ENCODE measurements around the gene HMHB1. TPM values are rescaled to one million over a fixed set of nuclear protein-coding genes. Genes with fewer than 3 reads are reported as not detected.
A peak's percentile ranks its signal among the peaks of the same experiment; 100 is the strongest.

The HMHB1 gene
- total and polyA plus RNA-seq, 8 donors: not detected

- Histone ChIP-seq H3K27me3 (no peaks in the 10 kb centered on the region), H3K36me3 (no peaks in the 10 kb centered on the region), H3K9me3 (no peaks in the 10 kb centered on the region), H3K4me3 (no peak overlapping the region), H3K4me1 (no peaks in the 10 kb centered on the region), H3K27ac (no peak overlapping the region)
- FAIRE-seq (no peak), DNase-seq (no peak), ATAC-seq (no peak)
- TF ChIP-seq CTCF (IDR thresholded peaks at IDR 0.05): no peak
- intact Hi-C loops (cut with DNase I): loop anchor here in 1 of 3 donors (10.0 kb wide), 1 partner anchor 895 kb away; no protein-coding TSS in a partner anchor
Observed at GRCh38 chr5:143819716-143820115, 7.8 kb downstream of the HMHB1 start.

- H3K4me1 ChIP-seq: no peaks in the 10 kb centered on the region
- H3K27me3 ChIP-seq: no peaks in the 10 kb centered on the region
- TF ChIP-seq CTCF (IDR thresholded peaks at IDR 0.05): no peak
- DNase-seq: no peak
- WGBS, 2 donors: 70 to 86% methylated on average over 2 of the region's 2 CpGs
- H3K36me3 ChIP-seq: no peaks in the 10 kb centered on the region
- no peaks in the 10 kb centered on the region for H3K9me3 ChIP-seq
- intact Hi-C loops (cut with DNase I): loop anchor here in 1 of 3 donors (10.0 kb wide), 1 partner anchor 896 kb away; no protein-coding TSS in a partner anchor
- H3K4me3 ChIP-seq: no peak overlapping the region
- no peak for ATAC-seq
- FAIRE-seq: no peak
- no peak overlapping the region for H3K27ac ChIP-seq
Observed at GRCh38 chr5:143820451-143820850, 8.5 kb downstream of the HMHB1 start.

DNA sequence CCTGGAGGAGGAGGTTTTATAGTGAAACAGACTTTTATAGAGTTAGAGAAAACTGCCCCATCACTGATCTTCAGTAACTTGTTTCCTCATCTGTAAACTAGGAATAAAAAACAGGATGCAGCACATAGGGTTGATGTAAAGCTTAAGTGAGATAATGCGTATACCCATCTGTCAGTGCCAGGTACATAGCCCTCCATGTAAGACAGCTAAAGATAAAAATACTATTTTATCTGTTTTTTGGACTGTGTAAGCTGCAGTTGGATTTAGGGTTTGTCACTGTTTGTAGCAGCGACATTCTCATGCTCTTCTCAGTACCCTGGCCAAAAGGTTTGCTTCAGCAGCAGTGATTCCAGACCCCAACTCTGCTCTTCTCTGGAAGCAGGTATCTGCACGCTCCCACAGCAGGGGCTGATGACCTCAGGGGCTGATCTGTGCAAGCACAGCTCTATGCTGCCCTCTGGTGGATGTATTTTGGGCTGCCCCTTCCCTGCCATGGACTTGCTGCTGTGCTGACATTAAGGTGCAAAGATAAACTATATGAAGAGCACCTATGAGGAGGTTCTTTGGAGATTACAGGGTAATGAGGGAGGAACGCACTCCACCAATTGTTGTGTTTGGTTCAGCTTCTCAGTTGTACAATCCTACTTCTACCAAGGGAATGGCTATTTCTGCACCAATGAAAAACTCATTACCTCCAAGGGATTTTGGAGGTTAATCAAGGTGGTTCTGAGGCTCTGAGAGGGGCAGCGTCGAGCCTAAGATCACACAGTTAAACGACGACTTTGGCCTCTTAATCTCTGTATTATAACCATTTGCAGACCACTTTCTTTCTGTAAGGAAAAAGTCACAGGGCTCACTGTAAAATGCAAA lies 13.1 kb downstream of the HMHB1 start:
- H3K4me1 ChIP-seq: no peaks in the 10 kb centered on the region
- intact Hi-C loops (cut with DNase I): loop anchor here in 1 of 3 donors (10.0 kb wide), 1 partner anchor 900 kb away; no protein-coding TSS in a partner anchor
- H3K36me3 ChIP-seq: no peaks in the 10 kb centered on the region
- no peaks in the 10 kb centered on the region for H3K27me3 ChIP-seq
- no peak overlapping the region for H3K4me3 ChIP-seq
- FAIRE-seq (no peak), ATAC-seq (peak; percentile 93 to 99 (median 98)), DNase-seq (peak; percentile 63 to 91 (median 84))
- H3K9me3 ChIP-seq: no peaks in the 10 kb centered on the region
- no peak overlapping the region for H3K27ac ChIP-seq
- 15 to 19% methylated on average over 8 of the region's 8 CpGs for WGBS, 2 donors
- TF ChIP-seq CTCF (IDR thresholded peaks at IDR 0.05): peak; percentile 89 to 94 (median 94)

- TF ChIP-seq CTCF (IDR thresholded peaks at IDR 0.05): no peak
- intact Hi-C loops (cut with DNase I): loop anchor here in 1 of 3 donors (10.0 kb wide), 1 partner anchor 902 kb away; no protein-coding TSS in a partner anchor
- no peaks in the 10 kb centered on the region for H3K9me3 ChIP-seq
- no peaks in the 10 kb centered on the region for H3K36me3 ChIP-seq
- no peaks in the 10 kb centered on the region for H3K27me3 ChIP-seq
- H3K4me1 ChIP-seq: no peaks in the 10 kb centered on the region
- peak in 2 of 4 donors; percentile 44 to 55 for ATAC-seq
- no peak for FAIRE-seq
- 52% methylated on average over 3 of the region's 3 CpGs for WGBS, 2 donors
- DNase-seq: no peak
- no peak overlapping the region for H3K4me3 ChIP-seq
- no peak overlapping the region for H3K27ac ChIP-seq
Observed at GRCh38 chr5:143826951-143827444, 15.0 kb downstream of the HMHB1 start.

Data from pancreas (tissue), 10 donors.